OCI-M1 (cell line): ENCODE results near the gene ATAT1.
A peak's percentile ranks its signal among the peaks of the same experiment; 100 is the strongest.
"Not testable (repeated sequence)": the region's sequence is repeated elsewhere in the genome, so short reads cannot be mapped to it uniquely, and the experiment has no call there.

Experiments used
- DNase-seq: peaks from one replicate; lab custom pipeline; 2025; lab: John Stamatoyannopoulos, UW

Gene ATAT1

DNA sequence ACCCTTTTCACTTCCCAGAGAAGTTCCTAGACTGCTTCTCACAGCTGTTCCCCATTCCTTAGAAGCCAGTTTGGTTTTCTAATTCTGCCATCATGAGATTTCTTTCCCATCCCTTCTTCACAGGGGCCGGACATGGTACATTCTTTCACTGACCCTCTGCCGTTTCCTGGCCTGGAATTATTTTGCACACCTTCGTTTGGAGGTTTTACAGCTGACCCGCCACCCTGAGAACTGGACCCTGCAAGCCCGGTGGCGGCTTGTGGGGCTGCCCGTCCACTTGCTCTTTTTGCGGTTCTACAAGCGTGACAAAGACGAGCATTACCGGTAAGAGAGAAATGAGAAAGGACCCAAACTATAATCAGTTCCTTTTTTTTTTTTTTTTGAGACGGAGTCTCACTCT is 24.5 kb downstream of the ATAT1 start:
- no peak for DNase-seq

DNA sequence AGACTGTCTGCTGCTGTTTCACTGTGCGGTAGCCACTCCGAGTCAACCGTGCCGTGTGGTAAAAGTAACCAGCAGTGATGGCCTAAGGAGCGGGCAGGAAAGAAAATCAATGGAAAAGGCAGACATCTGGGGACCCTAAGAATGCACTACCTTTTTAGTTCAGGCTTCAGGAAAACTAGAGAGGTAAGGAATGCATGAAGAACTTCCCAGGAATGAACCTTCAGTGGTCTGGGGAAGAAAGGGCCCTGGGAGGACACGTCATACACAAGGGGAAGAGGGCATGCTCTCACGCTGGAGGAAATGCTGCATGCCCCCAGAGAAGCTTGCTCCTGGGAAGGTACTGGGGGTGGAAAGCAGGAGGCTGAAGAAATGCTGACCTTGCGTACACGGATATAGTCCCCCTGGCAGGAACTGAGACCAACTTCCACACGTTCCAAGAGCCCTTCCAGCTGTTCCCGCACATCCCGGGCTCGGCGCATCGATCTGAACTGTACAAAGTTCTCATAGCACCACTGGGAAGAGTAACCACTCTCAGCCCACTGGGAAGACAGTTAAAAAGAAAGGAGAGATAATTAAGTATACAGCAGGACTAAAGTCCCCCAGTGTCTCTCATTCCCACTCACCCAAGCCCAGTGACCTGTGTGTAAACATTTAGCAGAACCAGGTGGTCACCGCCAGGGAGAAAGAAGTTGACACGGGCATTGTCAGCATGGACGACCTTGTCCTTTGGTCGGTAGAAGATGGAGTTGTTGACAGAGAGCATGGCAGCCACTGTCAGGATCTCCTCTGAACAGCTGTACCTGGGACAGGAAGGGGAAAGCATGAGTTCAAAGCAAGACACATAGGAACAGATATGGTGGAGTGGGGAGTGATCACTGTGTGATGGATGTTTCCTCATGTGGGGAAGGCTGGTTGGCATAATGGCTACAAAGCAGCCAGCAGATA is 28.4 kb downstream of the ATAT1 start:
- no peak for DNase-seq

- no peak for DNase-seq
These were observed 29.0 kb downstream of the ATAT1 start for GRCh38 chr6:30655743-30656094.

DNA sequence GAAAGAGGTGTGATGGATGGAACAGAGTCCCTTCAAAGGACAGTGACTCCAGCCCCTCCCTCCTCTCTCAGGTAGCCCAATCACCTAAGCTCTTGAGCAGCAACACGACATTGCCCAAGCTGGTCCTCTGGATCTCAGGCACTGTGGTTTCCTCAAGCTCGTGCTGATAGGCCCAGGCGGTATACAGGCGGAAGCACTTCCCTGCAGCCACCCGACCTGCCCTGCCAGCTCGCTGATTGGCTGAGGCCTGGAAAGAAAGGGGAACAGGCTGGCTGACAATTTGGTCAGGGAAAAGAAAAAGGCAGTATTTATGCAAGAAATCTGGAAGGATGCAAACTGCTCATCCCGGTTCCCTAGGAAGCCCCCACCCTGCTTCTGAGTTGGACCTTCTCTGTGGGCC is 29.8 kb downstream of the ATAT1 start:
- no peak for DNase-seq

GRCh38 chr6:30657454-30657853 is 30.8 kb downstream of the ATAT1 start:
- no peak for DNase-seq

DNA sequence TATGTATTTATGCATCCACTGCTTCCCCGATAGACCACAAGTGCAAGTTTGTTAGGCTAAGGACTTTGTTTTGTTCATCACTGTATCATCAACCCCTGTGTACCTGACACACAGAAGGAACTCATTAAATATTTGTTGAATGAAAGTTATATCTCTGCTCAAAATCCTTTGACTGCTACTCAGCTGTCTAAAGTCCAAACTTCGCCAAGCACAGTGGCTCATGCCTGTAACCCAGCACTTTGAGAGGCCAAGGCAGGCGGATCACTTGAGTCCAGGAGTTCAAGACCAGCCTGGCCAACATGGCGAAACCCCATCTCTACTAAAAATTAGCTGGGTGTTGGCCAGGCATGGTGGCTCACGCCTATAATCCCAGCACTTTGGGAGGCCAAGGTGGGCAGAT is 31.2 kb downstream of the ATAT1 start:
- DNase-seq = not testable (repeated sequence)

- DNase-seq = no peak
These were observed 38.5 kb downstream of the ATAT1 start for GRCh38 chr6:30664994-30665767.

DNA sequence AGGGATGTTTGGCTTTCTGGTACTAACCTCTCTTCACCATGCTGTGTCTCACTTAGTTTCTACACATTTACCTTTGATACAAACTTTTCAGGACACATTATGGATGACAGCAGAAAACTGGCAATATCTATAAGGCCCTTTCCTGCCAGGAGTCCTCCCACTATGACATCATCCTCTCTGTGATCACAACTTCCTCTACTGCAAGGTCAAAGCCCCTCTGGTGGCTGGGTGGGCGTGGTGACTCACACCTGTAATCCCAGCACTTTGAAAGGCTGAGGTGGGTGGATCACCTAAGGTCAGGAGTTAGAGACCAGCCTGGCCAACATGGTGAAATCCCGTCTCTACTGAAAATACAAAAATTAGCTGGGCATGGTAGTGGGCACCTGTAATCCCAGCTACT is 39.6 kb downstream of the ATAT1 start:
- peak; percentile 31 for DNase-seq

DNA sequence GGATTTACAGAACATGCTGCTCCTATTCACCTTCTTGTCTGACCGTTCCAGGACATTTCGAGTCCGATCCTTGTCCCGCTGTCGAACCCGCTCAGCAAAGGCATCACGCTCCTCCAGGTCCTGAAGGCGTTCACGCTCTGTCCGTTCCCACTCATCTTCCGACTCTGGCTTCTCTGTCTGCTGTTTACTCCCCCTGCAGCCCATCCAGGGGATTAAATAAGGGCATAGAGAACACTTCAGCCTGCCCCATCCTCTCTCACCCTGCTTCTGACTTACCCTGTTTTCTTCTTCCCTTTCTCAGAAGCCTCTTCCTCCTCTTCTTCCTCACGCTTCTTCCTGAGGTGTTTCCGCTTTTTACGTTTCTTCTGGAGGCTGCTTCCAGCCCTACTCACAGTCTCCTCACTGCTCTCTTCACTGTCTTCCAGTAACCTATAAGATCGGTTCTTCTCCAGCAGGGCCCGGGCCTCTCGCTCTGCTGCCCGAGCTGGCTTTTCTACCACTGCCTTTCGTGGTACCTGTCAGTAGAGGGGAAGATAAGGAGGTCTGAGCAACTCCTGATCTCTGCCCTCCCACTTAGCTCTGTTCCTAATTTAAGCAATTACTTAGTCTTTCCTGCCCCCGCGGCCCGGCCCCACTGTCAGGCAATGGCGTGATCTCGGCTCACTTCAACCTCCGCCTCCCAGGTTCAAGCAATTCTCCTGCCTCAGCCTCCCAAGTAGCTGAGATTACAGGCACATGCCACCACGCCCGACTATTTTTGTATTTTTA is 44.3 kb downstream of the ATAT1 start:
- no peak for DNase-seq

- peak; percentile 98 for DNase-seq
These were observed 46.0 kb downstream of the ATAT1 start, which contains the start of gene DHX16 for GRCh38 chr6:30672445-30673253. TSS of gene DHX16 (minus strand) at chr6:30673006. CDS start at chr6:30672841, 165 bp downstream.

DNA sequence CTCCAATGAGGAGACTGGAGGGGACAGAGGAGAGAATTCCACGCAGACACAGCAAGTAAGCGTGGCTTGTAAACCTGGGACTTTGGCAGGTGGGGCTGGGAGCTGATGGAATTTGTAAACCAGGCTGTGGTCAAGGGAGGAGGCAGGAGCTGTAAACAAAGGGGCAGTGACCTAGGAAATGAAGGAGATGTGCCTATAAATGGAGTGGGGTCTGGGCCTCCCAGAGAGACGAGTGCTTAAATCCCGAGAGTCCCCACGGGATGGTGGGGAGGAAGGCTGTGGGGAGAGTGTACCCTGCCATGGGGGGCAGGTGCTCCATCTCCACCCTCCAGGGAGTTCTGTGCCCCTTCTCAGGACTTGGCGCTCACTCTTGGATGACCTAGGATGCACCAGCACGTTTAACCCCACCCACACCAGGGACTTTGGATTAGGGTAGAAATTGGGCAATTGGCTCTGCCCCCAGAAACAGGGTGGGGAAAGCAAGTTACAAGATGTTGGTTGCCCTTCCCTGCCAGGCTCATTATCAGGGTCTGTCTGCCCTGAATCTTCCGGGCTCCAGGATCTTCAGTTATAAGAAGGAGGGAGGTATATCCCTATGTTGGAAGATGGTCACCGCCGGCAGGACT is 50.1 kb downstream of the ATAT1 start:
- DNase-seq = no peak

GRCh38 chr6:30678964-30679726 is 52.5 kb downstream of the ATAT1 start:
- DNase-seq = peak; percentile 95

GRCh38 chr6:30679765-30680535 is 53.3 kb downstream of the ATAT1 start:
- DNase-seq = no peak

GRCh38 chr6:30681766-30682142 is 55.1 kb downstream of the ATAT1 start:
- DNase-seq = no peak

- DNase-seq = peak; percentile 97
These were observed 55.8 kb downstream of the ATAT1 start for GRCh38 chr6:30682143-30683117.

- DNase-seq = no peak
These were observed 56.7 kb downstream of the ATAT1 start for GRCh38 chr6:30683183-30683979.

DNA sequence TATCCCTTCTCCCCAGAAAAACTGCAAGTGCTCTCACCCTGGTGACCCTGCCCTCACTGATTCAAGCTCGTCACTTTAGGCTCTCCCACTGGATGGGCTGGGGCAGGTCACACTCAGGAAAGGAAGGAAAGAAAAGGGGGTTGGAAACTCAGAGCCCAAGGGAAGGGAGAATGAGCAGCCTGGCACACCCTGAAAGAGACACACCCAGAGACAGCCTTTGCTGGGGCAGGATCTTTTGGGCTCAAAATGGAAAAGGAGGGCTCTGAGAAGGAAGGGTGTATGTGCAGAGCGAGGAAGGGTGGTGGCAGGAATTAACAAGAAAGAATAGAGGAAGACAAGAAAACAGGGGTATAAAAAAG is 57.3 kb downstream of the ATAT1 start:
- peak; percentile 59 for DNase-seq
